Right hindlimb (tissue), 1 donor: Measurements from ENCODE around the gene MNAT1.
"Not testable (repeated sequence)": the region's sequence is repeated elsewhere in the genome, so short reads cannot be mapped to it uniquely, and the experiment has no call there.

ENCODE experiments used
- DNase-seq: peaks from one replicate; pipeline ENCODE4 v3.0.0-alpha.2; 2018

MNAT1 gene

DNA sequence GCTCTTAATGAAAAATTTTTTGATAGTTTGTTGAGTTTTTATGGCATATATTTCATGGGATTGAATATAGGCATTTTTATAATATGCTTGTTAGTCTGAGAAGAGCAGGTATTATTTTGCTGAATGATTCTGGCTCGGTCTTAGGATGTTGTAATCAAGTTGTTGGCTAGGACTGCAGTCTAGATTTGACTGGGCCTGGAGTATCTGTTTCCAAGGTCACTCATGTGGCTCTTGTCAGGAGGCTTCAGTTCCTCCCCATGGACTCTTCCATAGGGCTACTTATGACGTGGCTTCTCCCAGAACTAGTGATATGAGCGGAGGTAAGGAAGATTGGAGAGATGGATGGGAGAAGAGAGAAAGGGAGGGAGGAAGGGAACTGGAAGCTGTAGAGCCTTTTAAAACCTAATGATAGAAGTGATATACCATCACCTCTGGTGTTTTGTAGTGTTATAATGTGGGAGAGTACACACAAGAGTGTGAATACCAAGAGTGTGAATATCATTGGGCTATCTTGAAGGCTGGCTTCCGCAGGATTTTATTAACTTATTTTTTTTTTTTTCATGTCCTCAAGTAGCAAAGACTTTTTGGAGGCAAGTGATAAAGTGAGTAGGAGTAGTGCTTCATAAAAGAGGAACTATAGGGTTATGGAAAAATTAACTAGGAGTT is 4.4 kb downstream of the MNAT1 start:
- no peak for DNase-seq

DNA sequence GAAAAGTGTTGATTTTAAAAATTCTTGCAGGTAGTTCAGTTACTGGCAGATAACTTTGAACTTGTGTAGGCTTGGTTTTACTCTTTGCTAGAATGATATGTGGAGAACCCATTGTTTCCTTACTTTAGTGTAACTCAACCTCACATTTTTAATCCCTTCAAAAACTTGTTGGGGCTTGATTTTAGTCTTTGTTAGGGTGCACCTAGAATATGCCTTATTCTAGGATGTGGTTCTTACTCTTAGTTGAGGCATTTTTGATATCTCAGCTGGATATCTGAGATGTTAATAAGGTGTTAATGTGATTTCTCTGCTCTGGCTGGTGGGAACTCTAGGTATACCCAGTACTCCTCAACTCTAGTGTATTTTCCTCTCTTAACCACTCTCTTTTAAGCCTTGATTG is 10.0 kb downstream of the MNAT1 start:
- no peak for DNase-seq

DNA sequence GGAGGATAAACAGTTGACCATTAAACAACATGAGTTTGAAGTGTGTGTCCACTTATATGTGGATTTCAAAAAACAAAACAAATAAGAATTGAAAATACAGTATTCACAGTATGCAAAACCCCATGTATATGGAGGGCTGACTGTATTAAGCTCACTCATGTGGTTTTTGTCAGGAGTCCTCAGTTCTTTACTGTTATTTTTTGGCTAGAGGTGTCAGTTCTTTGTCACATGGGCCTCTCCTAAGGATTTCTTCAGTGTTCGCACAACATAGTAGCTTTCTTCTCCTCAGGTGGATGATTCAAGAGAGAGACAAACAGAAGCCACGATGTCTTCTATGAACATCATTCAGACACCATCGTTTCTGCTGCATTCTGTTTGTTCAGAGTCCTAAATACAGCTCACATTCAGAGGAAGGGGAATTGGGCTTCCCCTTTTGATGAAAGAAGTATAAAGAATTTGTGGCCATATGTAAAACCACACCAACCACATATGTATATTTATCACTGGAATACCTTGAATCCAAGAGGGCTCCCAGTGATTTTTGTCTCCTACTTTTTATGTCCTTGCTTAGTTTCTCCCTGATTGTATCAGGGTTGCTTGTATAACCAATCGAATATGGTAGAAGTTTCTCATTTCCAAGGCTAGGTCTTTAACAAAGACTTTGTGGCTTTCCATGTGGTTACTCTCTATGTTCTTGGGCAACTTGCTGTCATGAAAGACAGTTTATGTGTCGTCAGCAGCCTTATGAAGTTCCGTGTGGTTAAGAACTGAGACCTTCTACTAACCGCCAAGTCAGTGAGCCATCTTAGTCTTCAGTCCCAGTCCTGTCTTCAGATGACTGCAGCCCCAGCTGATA is 18.9 kb downstream of the MNAT1 start:
- no peak for DNase-seq

DNA sequence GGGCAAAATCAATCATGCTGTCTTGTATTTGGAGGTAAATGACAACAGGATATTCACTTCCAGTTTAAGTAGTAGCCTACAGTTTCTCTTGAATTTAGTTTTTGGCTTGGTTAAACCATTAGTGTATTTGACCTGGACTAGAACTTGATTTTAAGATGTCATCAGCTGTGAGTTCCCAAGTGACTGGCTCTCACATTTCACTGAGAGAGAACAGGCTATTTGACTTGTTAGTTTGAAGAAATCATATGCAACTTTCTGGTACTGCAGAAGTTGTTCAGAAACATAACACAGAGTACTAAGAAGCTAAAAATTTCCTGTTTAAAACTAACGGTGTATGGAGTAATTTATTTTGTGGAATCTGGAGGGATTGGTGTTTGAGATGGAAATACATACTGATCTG is 22.3 kb downstream of the MNAT1 start:
- no peak for DNase-seq

DNA sequence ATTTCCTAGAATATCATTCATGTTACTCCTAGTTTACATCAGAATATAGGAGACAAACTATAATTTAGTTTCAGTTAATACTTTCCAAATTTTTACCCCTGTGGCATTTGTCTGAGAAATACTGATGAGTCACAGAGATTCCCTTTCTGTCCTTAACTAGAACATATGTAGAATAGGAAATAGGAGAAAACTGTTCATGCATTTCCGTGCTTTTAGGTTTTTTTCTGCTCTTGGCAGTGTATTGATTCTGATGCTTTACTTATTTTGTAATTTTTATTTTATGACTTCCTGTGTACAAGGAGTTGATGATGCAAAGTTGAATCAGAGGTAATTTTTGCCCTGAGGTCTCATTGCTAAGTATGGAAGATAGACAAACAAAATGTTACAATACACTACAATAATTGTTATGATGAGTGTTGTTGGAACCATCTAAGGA is 23.0 kb downstream of the MNAT1 start:
- DNase-seq: no peak

DNA sequence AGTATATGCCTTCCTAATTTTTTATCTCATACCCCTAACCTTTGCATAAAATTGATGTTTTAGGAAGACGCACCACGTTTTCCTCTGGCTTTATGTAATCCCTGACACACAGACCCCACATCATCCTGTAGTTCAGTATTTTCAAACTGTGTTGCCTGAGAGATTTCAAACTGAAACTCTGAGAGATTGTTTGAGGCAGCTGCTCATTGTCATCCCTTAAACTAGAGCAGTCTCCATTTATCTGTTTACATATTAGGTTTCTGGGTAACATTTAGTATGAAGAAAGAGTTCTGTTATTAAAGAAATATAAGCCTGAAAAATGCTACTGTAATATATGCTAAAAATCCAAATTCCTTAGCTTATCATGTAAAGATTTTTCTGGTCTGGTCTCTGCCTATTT is 24.3 kb downstream of the MNAT1 start:
- no peak for DNase-seq

DNA sequence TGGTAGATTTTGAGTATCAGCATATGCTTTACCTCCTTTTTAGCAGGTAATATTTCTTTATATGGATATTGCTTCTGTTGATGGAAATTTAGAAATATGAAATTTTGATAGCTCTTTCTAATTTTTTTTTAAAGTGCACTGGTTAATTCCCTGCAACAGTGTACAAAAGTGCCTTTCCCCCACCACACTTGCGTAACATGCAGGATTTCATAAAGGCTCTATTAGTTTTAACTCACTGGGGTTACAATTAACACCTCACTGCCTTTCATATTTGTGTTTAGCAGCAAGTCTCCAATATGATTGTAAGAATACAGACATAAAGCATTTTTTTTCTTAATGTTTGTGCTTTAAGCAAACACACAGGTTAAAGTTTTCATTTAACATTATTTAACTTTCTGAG is 25.6 kb downstream of the MNAT1 start:
- DNase-seq: no peak

DNA sequence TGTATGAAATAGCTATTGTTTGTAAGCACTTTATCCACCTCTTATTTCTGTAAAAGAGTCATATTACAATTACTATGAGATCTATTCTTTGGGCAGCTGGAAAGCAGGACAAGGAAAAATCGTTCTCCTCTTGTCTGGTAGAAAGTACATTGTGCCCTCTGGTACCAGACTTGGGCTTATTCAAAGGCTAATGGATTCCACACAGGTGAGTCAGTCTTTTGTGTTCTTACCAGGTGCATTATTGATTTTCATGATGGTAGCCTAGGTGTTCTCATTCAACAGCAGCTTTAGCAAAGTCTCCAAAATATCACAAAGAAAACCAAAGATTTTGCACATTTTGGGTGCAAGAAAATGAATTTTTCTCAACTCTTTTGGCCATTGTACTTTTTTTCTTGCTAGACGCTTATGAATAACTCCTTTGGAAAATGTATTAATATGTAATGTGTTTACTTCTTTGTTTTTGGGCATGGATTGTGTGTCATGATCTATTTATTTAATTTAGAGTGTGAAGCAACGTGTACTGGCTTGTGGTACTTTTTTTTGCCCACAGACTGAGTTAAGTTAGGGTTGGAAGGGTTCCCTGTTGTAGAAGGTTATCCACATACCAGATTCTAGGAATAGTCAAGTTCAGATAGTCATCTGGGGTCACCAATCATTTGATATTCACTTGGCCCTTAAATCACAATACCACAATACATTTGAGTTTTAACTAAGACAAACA is 26.2 kb downstream of the MNAT1 start:
- no peak for DNase-seq

DNA sequence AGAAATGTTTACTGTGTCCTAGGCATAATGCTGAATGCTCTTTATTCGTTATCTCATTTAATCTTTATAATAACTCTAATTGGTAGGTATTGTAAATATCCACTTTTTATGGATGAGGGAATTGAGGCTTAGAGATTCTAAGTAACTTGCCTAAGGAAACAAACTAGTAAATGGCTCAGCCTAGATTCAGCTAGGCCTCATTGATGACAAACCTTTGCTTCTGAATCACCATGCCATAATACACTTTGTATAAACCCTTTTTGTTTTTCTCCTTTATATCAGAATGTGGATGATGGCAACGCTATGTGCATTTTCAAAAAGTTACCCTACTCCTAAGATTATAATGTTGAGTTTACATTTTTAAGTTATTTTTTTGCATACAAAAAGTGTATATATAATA is 34.0 kb downstream of the MNAT1 start:
- DNase-seq: no peak

DNA sequence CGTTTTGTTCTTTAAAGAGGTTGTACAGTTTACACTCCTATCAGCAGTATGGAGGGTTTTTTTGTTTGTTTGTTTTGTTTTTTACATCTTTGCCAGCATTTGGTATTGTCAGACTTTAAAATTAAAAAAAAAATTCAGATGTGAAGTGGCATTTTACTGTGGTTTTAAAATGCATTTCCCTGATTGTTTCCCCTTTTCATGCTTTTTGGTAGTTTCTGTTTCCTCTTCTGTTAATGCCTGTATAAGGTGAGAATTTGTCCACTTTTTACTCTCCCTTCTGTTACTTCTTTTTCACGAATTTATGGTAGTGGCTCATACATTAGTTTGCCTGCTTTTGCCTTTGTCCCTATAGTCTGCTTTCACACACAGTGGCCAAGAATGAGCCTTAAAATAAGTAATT is 36.6 kb downstream of the MNAT1 start:
- DNase-seq: no peak

DNA sequence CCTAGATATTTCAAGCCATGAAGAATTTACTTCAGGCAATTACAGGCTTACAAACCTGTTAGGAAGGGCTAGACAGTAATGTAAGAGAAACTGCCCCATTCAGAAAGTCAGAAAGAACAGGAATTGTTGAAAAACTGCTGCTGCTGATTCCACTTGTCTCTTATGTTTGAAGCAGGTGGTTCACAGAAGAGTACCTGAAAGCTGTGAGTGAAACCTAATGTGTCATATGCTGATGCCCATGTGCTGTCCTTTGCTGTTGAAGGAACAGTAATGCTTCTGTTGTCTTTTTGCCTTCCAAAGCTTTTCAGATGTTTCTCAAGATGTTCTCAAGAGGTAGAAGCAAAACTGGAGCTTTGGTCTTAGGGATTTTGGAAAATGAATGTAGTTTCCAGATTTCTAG is 39.0 kb downstream of the MNAT1 start:
- DNase-seq: no peak

DNA sequence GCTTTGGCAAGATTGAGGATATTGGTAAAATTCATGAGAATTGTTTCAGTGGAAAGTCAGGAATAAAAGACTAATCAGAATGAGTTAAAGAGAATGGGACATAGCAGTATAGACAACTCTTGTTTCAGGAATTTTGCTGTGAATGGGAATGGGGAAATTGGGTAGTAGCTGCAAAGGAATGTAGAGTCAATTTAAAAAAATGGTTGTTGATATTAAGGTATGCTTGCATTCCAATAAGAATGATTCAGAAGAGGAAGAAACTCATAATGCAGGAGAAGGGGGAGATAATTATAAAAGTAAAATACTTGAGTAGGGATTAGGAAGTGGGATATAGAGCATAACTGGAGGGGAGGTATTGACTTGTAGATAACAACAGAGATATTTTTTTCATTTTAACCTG is 40.7 kb downstream of the MNAT1 start:
- DNase-seq: no peak

DNA sequence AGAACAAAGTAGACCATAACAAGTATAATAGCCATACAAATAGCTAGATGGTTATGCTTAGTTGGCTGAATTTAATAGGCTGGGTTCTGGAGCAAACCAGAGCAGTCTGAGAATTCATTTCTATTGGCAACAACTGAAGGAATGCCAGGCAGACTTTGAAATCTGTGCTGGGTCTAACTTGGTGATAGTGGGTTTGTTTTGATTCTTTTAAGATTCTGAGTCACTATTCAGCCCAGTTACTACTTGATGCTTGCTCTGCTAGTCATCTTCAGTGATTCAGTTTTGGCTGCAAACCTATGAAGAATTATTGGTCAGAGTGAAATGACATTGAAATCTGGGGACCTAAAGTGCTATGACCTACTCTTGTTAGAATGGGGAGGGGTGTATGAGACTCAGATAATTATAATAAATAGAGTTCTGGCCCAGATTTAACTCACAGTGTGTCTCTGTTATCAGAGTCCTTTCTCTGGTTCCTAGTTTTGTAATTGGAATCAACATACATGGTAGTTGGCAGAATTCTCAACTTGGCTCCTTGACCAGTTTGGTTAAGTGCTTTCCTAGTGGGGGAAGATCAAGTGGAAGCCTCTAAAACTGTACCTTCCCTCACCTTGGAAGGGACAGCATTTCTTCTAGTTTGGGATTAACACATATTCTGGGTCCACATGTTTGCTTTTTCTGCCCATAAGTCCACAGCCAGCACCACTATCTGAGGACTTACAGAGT is 43.5 kb downstream of the MNAT1 start:
- DNase-seq: no peak

DNA sequence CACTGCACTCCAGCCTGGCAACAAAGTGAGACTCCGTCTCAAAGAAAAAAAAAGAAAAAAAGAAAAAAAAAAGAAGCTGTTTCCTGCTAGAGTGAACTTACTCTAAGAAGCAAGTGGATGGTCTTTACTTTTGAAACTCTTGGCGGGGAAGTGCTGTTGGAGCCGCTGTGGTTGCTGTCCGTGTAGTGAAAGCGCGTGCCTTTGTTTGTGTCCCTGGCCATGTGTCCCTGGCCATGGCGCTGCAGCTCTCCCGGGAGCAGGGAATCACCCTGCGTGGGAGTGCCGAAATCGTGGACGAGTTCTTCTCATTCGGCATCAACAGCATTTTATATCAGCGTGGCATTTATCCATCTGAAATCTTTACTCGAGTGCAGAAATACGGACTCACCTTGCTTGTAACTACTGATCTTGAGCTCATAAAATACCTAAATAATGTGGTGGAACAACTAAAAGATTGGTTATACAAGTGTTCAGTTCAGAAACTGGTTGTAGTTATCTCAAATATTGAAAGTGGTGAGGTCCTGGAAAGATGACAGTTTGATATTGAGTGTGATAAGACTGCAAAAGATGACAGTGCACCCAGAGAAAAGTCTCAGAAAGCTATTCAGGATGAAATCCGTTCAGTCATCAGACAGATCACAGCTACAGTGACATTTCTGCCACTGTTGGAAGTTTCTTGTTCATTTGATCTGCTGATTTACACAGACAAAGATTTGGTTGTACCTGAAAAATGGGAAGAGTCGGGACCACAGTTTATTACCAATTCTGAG is 45.4 kb downstream of the MNAT1 start:
- DNase-seq: not testable (repeated sequence)

DNA sequence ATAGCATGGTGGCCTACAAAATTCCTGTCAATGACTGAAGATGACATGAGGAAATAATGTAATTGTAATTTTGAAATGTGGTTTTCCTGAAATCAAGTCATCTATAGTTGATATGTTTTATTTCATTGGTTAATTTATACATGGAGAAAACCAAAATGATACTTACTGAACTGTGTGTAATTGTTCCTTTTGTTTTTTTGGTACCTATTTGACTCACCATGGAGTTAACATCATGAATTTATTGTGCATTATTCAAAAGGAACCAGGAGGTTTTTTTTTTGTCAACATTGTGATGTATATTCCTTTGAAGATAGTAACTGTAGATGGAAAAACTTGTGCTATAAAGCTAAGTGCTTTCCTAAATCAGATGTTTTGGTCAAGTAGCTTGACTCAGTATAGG is 46.0 kb downstream of the MNAT1 start:
- not testable (repeated sequence) for DNase-seq

DNA sequence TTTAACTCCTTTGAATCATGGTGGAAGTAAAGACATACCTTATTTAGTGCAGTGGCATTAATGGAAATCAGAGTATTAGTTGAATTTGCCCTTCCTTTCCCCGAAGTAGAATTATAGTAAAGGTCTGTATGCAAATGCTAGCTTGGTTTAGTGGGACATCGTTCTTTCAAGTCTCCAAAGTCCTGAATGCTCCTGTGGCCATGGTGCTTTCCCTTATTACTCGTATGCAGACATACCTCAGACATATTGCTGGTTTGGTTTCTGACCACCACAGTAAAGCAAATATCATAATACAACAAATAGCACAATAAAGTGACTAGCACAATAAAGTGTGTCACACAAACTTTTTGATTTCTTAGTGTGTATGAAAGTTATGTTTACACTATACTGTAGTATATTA is 52.3 kb downstream of the MNAT1 start:
- no peak for DNase-seq

DNA sequence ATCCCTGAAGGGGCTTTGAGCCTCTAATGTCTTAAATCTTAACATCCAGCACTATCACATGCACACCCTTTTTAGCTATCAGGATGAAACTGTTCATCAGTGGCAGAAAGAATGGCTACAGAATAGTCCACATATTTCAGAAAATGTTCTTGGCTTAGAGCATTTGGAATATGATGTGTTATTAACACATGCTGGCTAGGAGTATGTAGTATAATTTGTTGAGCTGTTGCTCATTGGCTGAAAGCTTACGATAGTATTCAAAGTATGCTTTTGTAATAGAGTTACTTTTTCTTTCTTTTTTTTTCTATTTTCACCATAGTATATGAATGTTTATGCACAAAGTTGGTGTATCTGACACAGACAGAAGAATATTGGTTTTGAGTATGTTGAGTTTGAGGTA is 55.1 kb downstream of the MNAT1 start:
- no peak for DNase-seq

DNA sequence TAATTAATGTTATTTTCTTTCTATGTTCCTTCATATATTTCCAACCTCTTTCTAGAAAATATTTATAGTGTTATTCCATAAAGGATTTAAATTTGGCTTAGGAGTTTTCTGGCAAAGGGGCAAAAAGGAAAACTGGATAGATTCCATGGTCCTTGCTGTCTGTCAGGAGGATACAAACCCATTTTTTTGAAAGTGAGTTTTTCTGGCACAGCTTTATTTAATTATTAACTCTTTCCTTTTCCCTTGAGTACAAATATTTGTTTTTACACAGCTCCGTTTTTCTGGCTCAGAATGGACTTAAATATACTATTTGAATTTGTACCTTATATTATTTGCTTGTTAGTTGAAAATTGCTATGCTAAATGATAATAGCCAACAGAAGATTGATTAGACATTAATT is 56.3 kb downstream of the MNAT1 start:
- no peak for DNase-seq

DNA sequence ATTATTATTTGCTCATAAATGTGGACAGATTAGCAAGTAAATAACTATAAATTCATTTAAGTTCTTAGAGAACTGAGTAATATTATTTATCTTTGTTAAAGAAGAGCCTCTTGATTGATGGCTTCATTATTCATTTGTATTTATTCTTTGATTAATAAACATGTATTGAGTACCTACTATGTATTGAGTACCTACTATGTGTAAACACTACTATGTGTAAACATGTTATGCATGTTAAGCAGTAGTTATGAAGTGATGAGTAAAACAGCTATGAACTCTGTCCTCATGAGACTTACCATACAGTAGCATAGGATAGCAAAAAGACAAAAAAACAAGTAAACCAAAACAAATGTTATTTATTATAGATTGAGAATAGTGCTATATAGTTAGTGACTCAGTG is 61.9 kb downstream of the MNAT1 start:
- DNase-seq: no peak

DNA sequence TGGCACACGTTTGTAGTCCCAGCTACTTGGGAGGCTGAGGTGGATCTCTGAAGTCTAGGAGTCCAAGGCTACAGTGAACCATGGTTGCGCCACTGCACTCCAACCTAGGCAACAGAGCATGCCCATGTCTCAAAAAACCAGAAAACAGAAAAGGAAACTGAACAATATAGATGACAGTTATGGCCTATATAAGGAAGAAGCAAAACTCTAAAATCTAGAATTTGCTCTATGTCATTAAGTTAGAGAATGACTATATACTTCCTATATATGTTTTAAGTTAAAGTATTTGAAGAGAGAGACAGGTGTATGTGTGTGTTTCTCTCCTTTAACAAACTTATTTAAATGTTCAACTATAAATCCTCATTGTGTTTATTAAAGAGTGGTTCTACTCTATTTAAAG is 65.8 kb downstream of the MNAT1 start:
- DNase-seq: no peak

DNA sequence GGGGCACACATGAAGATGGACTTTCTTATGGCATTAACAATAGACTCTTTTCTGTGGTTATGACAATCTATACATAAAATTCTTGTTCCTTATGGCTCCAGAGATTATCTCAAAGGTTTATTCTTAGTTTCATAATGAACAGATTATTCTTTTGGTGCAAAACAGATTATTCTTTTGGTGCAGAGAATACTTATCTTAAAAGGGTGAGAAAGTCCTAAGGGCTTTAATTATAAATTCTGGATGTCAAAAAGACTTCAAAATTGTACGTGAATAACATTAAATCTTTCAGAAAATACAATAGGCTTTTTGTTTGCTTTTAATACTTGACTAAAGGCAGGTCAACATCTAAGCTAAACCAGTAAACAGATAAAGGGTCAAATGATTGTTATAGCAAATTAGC is 69.3 kb downstream of the MNAT1 start:
- DNase-seq: no peak

DNA sequence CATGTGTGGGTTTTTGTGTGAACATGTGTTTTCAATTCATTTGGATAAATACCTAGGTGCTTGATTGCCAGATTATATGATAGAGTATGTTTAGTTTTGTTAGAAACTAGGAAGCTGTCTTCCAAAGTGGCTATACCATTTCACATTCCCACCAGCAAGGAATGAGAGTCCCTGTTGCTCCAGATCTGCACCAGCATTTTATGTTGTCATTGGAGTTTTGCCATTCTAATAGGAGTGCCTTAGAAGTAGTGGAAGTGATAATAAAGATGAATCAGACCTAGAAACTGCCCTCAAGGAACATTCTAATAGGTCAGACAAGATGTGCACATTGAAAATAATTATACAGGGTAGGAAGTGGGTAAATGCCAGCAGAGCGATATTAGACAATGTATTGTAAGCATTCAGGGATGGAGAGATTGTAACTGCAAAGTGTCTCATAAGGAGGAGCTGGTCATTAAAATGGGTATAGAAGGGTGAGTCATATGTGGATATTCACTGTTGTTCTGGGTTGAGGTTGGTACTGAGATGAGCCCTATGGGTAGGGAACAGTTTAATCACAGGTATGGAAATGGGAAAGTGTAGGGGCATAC is 71.4 kb downstream of the MNAT1 start:
- DNase-seq: no peak
